HG02938 (cell line): ENCODE measurements around the gene OR2A7.
"Not testable (repeated sequence)": the region's sequence is repeated elsewhere in the genome, so short reads cannot be mapped to it uniquely, and the experiment has no call there.

Experiments
- ATAC-seq: cut with Tn5 transposase; IDR thresholded peaks from one replicate; pipeline ENCODE4 v1.9.1; 2021; ENCODE audit warnings: mild to moderate bottlenecking, moderate library complexity; ENCODE audit not compliant: unreplicated experiment

Gene OR2A7

GRCh38 chr7:144264692-144265091, at the start of gene OR2A7:
Gene OR2A7 (minus strand): TSS chr7:144264792. CDS start chr7:144259628, 5,164 bp downstream.
- not testable (repeated sequence) for ATAC-seq

- ATAC-seq = not testable (repeated sequence)
These were observed 47.4 kb upstream of the OR2A7 start, which contains the start of gene OR2A1 for GRCh38 chr7:144311872-144312469. Gene OR2A1 (plus strand): TSS chr7:144312419. CDS start chr7:144318125, 5,706 bp downstream.

DNA sequence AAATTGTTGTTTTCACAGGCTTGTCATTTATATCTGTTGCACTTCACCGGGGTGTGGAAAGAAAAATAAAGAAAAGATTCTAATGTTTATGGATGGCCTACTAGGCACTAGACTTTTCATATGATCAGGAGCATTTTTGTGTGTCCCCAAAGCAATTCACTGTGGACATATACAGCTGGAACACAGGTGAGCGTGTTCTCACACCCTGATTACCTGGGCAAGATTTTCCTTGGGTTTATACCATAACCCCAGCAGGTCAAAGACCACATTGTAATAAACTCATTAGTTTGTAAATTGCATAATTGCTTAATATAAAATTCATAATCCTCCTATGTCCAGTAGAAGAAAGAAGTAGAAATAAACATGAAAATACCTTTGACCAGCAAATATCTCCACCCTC, 46.6 kb upstream of the OR2A7 start:
- ATAC-seq = not testable (repeated sequence)

GRCh38 chr7:144309702-144310101, 45.1 kb upstream of the OR2A7 start:
- ATAC-seq = not testable (repeated sequence)

DNA sequence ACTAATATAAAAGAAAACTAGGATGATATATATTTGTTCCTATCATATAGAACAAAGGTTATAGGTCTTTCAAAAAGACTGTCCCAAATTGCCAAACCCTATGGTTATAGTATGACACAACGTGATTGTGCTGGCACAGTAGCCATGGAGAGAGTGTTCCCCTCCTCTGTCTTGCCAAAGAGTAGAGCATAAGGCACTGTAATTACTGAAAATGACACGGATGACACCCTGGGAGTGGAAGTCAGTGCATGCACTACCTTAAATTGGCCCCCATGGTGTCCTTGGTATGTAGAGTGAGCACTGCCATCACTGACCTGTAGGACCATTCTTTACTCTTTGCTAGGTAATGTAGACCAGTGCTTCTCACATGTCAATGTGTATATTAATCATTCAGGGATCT, 40.6 kb upstream of the OR2A7 start:
- ATAC-seq = not testable (repeated sequence)

- not testable (repeated sequence) for ATAC-seq
These were observed 39.0 kb upstream of the OR2A7 start for GRCh38 chr7:144303607-144304006.

DNA sequence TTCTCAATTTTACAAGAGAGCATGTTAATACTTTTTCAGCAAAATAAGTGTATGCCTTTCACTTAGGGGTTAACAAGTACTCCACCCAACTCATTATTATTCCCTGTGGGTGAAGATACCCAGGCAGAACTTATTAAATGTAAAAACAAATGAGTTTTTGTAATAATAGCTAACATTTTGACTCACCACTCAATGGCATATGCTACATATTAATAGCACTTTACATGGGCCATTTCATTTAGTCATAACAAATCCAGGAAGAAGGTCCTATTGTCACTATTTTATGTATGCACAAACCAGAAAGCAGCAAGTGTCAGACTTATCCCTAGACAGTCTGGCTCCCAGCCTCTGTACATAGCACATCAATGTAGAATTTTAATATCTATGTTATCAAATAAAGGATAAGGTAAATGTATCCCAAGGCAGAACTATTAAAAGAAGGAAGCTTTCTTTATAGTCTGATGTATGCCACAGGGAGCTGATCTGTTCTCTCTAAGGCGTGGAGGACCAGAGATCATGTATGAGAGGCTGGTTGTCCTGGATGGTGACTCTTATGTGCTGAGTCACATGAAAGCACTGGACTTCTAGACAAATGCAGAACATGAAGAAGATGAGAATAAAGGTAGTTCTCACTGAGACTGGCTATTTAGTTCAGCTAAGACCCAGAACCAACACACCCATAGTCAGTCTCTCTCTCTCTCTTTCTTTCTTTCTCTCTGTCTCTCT, 38.1 kb upstream of the OR2A7 start:
- not testable (repeated sequence) for ATAC-seq

DNA sequence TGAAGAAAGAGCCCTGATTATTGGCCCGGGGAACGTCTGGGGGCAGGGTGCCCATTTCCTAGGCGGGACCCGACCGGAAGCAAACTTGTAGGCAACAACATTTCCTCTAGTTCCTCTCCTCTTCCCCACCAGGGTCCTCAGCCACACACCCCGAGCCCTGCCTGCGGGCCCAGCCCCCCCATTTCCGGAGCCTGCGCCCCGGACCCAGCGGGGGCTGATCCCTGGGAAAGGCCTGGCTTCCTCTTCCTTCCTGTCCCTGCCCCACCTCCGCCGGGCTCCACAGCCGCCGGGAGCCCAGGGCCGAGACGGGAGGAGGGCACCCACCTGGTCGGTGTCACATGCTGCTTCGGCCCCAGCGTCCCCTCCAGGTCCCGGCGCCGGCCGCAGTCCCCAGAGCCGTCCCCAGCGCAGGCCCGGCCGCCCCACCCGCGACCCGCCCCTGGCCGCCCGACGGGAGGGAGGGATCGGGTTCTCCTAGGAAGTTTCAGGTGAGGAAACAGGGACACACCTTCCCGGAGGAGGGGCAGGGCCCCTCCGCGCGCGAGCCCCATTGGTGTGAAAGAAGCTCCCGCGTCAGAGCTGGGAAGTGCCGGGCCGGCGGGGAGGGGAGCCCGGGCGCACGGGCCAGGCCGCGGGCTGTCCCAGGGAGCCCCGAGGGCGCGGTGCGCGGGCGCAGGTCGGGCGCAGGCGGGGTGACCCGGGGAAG, 29.4 kb upstream of the OR2A7 start:
- peak; percentile 70 for ATAC-seq

DNA sequence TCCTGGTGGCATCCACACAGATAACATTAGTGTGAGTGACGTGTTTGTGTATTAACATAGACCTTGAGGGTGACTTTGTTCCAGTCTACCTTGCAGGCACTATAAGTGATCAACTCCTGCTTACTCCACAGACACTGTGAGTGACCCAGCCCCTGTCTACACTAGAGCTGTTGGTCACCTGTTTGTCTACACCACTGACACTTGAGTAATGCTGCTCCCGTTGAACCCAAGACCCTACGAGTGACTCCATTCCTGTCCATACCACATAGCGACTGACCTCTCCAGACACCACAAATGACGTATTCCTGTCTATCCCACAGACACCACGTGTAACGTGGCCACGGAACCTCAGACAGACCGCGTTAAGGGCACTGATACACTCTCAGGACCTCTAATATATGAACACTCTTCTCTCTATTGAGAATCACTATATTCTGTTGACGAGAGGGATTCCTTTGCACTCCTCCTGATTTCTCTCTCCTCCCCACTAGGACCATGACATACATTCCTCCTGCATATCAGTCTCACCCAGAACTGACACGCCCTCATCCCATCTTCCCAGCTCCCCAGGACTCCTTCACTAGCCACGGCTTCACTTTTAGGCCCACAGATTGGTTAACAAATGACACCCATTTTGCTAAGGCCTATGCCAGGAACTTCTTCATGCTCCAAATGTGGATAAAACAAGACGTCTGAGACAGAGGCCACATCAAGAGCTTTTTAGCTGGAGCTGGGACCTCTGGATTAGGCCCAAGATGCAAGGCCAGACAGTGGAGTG, 28.0 kb upstream of the OR2A7 start:
- ATAC-seq = not testable (repeated sequence)

GRCh38 chr7:144291607-144292006, 27.0 kb upstream of the OR2A7 start:
- not testable (repeated sequence) for ATAC-seq

DNA sequence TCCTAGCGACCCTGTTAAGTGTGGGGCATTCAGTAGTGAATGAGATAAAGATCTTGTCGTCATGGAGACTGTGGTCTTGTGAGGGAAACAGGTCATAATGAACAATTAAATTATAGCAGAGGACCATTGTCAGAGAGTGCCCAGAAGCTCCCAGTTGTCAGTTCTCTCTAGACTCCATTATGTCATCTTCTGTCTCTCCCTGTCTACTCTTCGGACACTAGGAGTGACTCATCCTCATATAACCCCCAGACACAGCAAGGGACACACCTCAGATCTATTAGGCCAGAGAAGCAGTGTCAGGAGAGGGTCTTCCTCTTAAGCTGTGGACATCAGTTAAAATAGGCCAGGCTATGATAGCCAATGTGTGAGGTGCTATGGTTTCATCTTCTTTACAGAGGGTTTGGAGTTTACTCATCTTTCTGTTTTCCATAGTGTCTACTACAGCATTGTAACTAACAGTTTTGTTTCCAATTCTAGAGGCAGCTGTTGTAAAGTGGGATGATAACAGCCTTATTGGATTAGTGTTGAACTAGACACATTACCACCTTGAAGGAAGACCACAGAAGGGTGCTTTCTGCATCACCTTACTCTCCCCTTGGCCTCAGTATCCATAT, 22.7 kb upstream of the OR2A7 start:
- not testable (repeated sequence) for ATAC-seq

- not testable (repeated sequence) for ATAC-seq
These were observed 19.1 kb upstream of the OR2A7 start for GRCh38 chr7:144283716-144284115.

DNA sequence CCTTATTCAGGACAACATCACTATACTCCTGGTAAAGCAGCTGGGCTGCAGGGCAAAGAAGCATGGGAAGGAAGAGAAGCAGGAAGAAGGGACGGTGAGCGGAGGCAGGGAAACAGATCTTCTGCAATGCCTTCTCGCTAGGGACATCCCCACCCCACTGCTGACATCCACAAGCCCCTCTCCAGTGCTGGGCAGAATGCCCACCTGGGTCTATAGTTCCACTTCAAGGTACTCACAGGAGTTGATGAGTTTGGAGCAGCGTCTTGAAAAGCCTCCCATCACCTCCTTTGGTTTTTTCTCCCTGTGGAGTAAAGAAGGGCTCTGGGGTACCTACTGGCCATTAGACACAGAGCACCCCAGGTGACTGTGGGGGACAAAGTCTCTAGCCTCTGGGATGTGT, 17.9 kb upstream of the OR2A7 start:
- not testable (repeated sequence) for ATAC-seq

DNA sequence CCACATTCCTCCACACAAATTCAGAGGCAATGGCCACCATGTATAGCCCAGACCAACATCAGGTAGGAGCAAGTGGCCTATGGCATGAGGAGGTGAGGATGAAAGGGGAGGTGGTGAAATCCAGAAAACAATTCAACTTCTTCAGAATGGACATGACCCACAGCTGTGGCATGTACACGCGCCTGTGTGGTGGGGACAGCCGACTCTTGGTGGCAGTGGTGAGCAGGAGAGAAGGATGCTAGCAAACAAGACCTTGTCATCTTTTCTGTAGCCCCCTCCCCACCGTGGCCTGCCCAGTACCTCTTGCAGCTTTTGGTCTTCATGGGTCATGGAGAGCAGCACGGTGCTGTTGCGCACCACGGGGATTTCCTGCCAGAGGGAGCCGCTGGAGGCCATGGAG, 17.4 kb upstream of the OR2A7 start:
- not testable (repeated sequence) for ATAC-seq

DNA sequence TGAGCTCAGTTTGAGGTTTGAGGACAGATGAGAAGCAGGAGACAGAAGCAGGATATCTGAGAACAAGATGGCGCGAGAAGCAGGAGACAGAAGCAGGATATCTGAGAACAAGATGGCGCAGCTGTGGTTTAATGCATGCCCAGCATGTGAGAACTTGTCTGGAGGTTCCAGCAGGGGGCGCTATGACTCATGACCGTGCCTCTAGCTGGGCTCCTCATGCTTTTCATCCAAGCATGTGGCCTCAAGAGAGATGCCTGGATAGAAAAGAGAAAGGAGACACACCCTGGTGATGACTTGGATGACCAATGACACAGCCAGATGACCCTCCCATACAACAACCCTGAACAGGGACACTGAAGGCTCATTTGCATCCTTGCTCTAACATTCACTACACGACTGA, 15.4 kb upstream of the OR2A7 start:
- ATAC-seq = not testable (repeated sequence)

DNA sequence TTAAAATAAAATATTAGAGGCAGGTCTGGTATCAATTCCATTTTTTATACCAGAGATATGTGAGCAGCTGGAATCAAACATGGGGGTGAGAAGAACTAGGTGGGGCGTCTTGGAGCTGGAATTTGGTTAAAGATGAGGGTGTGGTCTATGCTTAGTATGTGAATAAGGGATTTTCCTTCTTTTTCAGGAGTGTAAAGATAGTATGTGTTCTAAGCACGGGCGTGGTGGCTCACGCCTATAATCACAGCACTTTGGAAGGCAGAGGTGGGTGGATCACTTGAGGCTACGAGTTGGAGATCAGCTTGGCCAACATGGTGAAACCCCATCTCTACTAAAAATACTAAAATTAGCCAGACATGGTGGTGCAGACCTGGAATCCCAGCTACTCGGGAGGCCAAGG, 10.7 kb upstream of the OR2A7 start:
- not testable (repeated sequence) for ATAC-seq

- ATAC-seq = not testable (repeated sequence)
These were observed 4.6 kb upstream of the OR2A7 start, which contains the start of gene CTAGE8 for GRCh38 chr7:144269188-144269587. Gene CTAGE8 (minus strand): TSS chr7:144269288. CDS start chr7:144269250, 38 bp downstream.

- ATAC-seq = not testable (repeated sequence)
These were observed 2.5 kb downstream of the OR2A7 start for GRCh38 chr7:144262128-144262527.

DNA sequence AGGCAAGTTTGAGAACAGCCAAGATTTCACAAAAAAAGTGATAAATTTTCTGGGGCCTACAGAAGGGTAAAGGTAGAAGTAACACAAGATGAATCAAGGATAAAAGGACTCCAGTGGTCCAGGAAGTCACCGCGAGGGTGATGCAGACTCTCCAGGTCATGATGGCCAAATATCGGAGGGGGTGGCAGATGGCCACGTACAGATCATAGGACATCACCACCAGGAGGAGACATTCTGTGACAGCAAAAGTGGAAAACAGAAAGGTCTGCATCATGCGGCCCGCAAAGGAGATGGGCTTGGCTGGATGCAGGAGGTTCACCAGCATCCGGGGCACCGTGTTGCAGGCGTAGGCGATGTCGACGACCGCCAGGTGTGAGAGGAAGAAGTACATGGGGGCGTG, 5.5 kb downstream of the OR2A7 start:
- ATAC-seq = not testable (repeated sequence)

- ATAC-seq = no peak
These were observed 8.5 kb downstream of the OR2A7 start for GRCh38 chr7:144256112-144256511.
